NCI-H1930 (cell line): ENCODE measurements around the gene CXXC5.

Experiments used
- DNase-seq, 2 experiments: peaks; one replicate each; lab custom pipeline; 2025; lab: John Stamatoyannopoulos, UW

CXXC5 gene

GRCh38 chr5:139695178-139695573 lies 47.0 kb downstream of the CXXC5 start:
- no peak for DNase-seq

- DNase-seq, result no peak
Measured at GRCh38 chr5:139696167-139696893, 48.2 kb downstream of the CXXC5 start.

- no peak for DNase-seq
Measured at GRCh38 chr5:139696894-139697658, 48.9 kb downstream of the CXXC5 start.

GRCh38 chr5:139698490-139699146 lies 50.5 kb downstream of the CXXC5 start:
- DNase-seq, result no peak

- no peak for DNase-seq
Measured at GRCh38 chr5:139699351-139699750, 51.2 kb downstream of the CXXC5 start.

GRCh38 chr5:139700711-139701055 lies 52.5 kb downstream of the CXXC5 start:
- DNase-seq, result no peak

- no peak for DNase-seq
Measured at GRCh38 chr5:139701056-139701741, 53.0 kb downstream of the CXXC5 start.

- DNase-seq, result no peak
Measured at GRCh38 chr5:139702548-139702947, 54.4 kb downstream of the CXXC5 start.

- DNase-seq, result no peak
Measured at GRCh38 chr5:139704748-139705147, 56.6 kb downstream of the CXXC5 start.

GRCh38 chr5:139705191-139705590 lies 57.0 kb downstream of the CXXC5 start:
- DNase-seq, result no peak

- DNase-seq, result no peak
Measured at GRCh38 chr5:139705655-139706587, 57.8 kb downstream of the CXXC5 start.

- DNase-seq, result no peak
Measured at GRCh38 chr5:139707445-139708003, 59.4 kb downstream of the CXXC5 start.

GRCh38 chr5:139708434-139708861 lies 60.3 kb downstream of the CXXC5 start:
- no peak for DNase-seq

GRCh38 chr5:139708877-139709581 lies 60.9 kb downstream of the CXXC5 start:
- no peak for DNase-seq

- no peak for DNase-seq
Measured at GRCh38 chr5:139709582-139710318, 61.6 kb downstream of the CXXC5 start.

- DNase-seq, result no peak
Measured at GRCh38 chr5:139710319-139711066, 62.3 kb downstream of the CXXC5 start.

GRCh38 chr5:139711067-139711905 lies 63.1 kb downstream of the CXXC5 start:
- DNase-seq, result peak; percentile 20 to 26

GRCh38 chr5:139711906-139712224 lies 63.7 kb downstream of the CXXC5 start:
- DNase-seq, result no peak
